ENCODE results near the gene FASN. TPM values are rescaled to one million over a fixed set of nuclear protein-coding genes. Genes with fewer than 3 reads are reported as not detected.

FASN gene
- total and polyA plus RNA-seq, 2 of the 13 experiments (the other 11 are each of a cell fraction or from before 2014, with no cell fraction given), result 51.7 to 101 TPM

GRCh38 chr17:82106688-82107305, 8.8 kb upstream of the FASN start (continued):
- peak; percentile 29; the same call in 1 of the 2 replicates for TF ChIP-seq ZNF782 (CRISPR knock-in tag; IDR thresholded peaks at IDR 0.05; ENCODE audit: borderline replicate concordance)

DNA sequence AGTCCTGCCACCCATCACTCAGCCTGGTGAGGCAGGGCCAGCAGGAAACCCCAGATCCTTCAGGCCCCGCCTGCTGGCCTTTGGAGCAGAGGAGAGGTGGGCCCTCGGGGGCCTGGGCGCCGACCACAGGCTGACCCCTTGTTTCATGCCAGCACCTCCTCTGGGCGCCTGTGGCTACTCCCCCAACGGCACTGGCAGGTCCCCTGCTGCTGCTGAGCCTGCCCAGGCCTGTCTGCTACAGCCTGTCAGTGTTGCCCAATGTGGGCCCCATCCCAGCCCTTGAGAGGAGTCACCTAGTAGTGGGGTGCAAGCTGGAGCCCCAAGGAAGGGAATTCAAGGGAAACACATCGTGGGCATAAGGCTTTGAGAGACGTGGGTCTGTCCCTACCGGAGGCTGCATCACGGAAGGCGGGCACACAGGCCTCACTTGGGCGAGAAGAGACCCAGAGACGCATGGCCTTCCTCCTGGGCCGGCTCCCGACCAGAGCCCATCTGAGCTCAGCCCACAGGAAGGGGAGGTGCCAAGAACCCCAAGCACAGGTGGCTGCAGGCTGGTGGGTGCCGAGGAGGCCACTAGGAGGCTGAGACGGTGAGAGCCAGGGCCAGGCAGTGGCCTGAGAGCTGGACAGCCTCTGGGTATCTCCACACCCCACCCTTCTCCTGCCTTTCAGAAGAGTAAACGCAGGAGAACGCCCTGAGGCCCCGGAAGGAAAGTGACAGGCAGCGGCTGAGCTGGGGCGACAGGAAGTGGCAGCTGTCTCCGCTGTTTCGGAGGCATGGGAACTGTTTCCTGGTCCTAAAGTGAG, 8.0 kb upstream of the FASN start:
- POLR2A ChIA-PET, result interaction anchor here (0.5 to 5.9 kb wide), 33 partner anchors 8 to 674 kb away, joined by 3 to 61 read pairs (median 4); partner anchors contain the start of genes CENPX, DCXR, FASN and LRRC45
- intact Hi-C loops (cut with micrococcal nuclease; ENCODE audit: unreplicated experiment) (loop anchor here (1.0 to 10.0 kb wide), 2 partner anchors 47 to 129 kb away; no protein-coding TSS in a partner anchor), in situ Hi-C loops (cut with HindIII; ENCODE audit: extremely low pct_ligation_motif_present, low pct_unique_long_range_greater_than_20kb) (no loop called here)
- TSS peak; percentile 49 for BruUV-seq (replicated peaks)
- Histone ChIP-seq H3K27me3 (ENCODE audit: control insufficient read depth in 1 of 2, insufficient read depth in 2 of 2, low read length in 2 of 2) (no peaks in the 10 kb centered on the region), H3K27ac (ENCODE audit: extremely low read length, insufficient read depth, low read length) (peak overlapping the region; percentile 72), H4K20me1 (ENCODE audit: insufficient read depth, low read length) (no peaks in the 10 kb centered on the region), H3K9ac (ENCODE audit: insufficient read depth, low read depth, low read length) (peak overlapping the region; percentile 78), H3K36me3 (replicated peaks in 1 of 2; ENCODE audit: control insufficient read depth in 1 of 2, insufficient read depth in 2 of 2, low read length in 2 of 2) (no peaks in the 10 kb centered on the region), H3K4me2 (ENCODE audit: low read depth, low read length) (peak overlapping the region; percentile 95), H2AFZ (ENCODE audit: low read length) (no peak overlapping the region), H3K4me1 (ENCODE audit: insufficient read depth, low read length) (peaks cover 79% of the 10 kb centered on the region), H3K4me3 (replicated peaks in 1 of 3; ENCODE audit: insufficient read depth in 1 of 3, low read depth in 2 of 3, low read length in 3 of 3) (peak overlapping the region; percentile 56 to 82 (median 57)), H3K79me2 (ENCODE audit: insufficient read depth, low read length) (peaks cover 13% of the 10 kb centered on the region), H3K9me3 (ENCODE audit: low read length) (no peaks in the 10 kb centered on the region)
- CTCF ChIA-PET (ENCODE audit: low intra/inter-chr PET ratio, low total read pairs), result interaction anchor here (2.6 kb wide), 1 partner anchor 48 kb away, joined by 16 read pairs; no protein-coding TSS in a partner anchor
- 0% methylated on average over 16 of the region's 24 CpGs for WGBS (ENCODE audit: low lambda C conversion rate)
- ATAC-seq (peak; percentile 80), FAIRE-seq (peak; percentile 84), DNase-seq (ENCODE audit: low spot score) (peak; percentile 94)
- peak; percentile 42; the same call in 1 of the 2 replicates for TF ChIP-seq GLMP (CRISPR knock-in tag; IDR thresholded peaks at IDR 0.05; ENCODE audit: borderline replicate concordance)
- TF ChIP-seq ZNF724P (CRISPR knock-in tag; IDR thresholded peaks at IDR 0.05; ENCODE audit: borderline replicate concordance), result peak; percentile 76; the same call in 1 of the 2 replicates
- TF ChIP-seq, protein P1, sequence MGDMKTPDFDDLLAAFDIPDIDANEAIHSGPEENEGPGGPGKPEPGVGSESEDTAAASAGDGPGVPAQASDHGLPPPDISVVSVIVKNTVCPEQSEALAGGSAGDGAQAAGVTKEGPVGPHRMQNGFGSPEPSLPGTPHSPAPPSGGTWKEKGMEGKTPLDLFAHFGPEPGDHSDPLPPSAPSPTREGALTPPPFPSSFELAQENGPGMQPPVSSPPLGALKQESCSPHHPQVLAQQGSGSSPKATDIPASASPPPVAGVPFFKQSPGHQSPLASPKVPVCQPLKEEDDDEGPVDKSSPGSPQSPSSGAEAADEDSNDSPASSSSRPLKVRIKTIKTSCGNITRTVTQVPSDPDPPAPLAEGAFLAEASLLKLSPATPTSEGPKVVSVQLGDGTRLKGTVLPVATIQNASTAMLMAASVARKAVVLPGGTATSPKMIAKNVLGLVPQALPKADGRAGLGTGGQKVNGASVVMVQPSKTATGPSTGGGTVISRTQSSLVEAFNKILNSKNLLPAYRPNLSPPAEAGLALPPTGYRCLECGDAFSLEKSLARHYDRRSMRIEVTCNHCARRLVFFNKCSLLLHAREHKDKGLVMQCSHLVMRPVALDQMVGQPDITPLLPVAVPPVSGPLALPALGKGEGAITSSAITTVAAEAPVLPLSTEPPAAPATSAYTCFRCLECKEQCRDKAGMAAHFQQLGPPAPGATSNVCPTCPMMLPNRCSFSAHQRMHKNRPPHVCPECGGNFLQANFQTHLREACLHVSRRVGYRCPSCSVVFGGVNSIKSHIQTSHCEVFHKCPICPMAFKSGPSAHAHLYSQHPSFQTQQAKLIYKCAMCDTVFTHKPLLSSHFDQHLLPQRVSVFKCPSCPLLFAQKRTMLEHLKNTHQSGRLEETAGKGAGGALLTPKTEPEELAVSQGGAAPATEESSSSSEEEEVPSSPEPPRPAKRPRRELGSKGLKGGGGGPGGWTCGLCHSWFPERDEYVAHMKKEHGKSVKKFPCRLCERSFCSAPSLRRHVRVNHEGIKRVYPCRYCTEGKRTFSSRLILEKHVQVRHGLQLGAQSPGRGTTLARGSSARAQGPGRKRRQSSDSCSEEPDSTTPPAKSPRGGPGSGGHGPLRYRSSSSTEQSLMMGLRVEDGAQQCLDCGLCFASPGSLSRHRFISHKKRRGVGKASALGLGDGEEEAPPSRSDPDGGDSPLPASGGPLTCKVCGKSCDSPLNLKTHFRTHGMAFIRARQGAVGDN (CRISPR knock-in tag; IDR thresholded peaks at IDR 0.05), result peak; percentile 99
- TF ChIP-seq CREB1 (IDR thresholded peaks at IDR 0.05), result no peak
- TF ChIP-seq CREB1 (CRISPR knock-in tag; IDR thresholded peaks at IDR 0.05), result no peak
- TF ChIP-seq FOXC1 (CRISPR knock-in tag; IDR thresholded peaks at IDR 0.05; ENCODE audit: borderline replicate concordance), result peak; percentile 85
- peak; percentile 35; the same call in 1 of the 2 replicates for TF ChIP-seq BCL6 (CRISPR knock-in tag; IDR thresholded peaks at IDR 0.05)
- peak; percentile 66; the same call in 1 of the 2 replicates for TF ChIP-seq ZNF788 (CRISPR knock-in tag; IDR thresholded peaks at IDR 0.05; ENCODE audit: borderline replicate concordance)
- no peak for TF ChIP-seq ZNF18 (CRISPR knock-in tag; IDR thresholded peaks at IDR 0.05; ENCODE audit: insufficient replicate concordance)
- peak; percentile 61; the same call in 1 of the 2 replicates for TF ChIP-seq ETV6 (CRISPR knock-in tag; conservative IDR thresholded peaks at IDR 0.05)
- peak; percentile 75; the same call in 1 of the 2 replicates for TF ChIP-seq FOXJ3 (CRISPR knock-in tag; IDR thresholded peaks at IDR 0.05; ENCODE audit: borderline replicate concordance)
- TF ChIP-seq POGZ (CRISPR knock-in tag; IDR thresholded peaks at IDR 0.05), result peak; percentile 22; the same call in 1 of the 2 replicates

All from HepG2 (cell line).